RWPE2 (cell line): ENCODE results near the gene GRM4.

Experiments used
- ATAC-seq: fragments of 200-7000 bp; cut with Tn5 transposase; 3 replicates; pipeline ENCODE4 v1.9.1; 2021; ENCODE audit warnings: low read depth
- DNase-seq: peaks from one replicate; pipeline ENCODE4 v3.0.0-alpha.2; 2020; ENCODE audit warnings: low spot score
- H3K27ac ChIP-seq: fragments of 450-650 bp; 2 replicates; pipeline ENCODE4 v1.5.1; 2017; ENCODE audit warnings: mild to moderate bottlenecking; ENCODE audit not compliant: poor library complexity, severe bottlenecking
- H3K27me3 ChIP-seq: fragments of 250-450 bp; sonication (Bioruptor Pico); 2 replicates; pipeline ENCODE4 v1.5.1; 2021; ENCODE audit warnings: mild to moderate bottlenecking, moderate library complexity; ENCODE audit not compliant: insufficient read depth, poor library complexity, severe bottlenecking
- H3K36me3 ChIP-seq: fragments of 250-450 bp; sonication (Bioruptor Pico); 2 replicates; pipeline ENCODE4 v1.5.1; 2020; ENCODE audit warnings: low read depth, mild to moderate bottlenecking, moderate library complexity
- H3K4me1 ChIP-seq: fragments of 250-450 bp; sonication (Bioruptor Pico); 2 replicates; pipeline ENCODE4 v1.5.1; 2021; ENCODE audit warnings: mild to moderate bottlenecking, moderate library complexity; ENCODE audit not compliant: insufficient read depth, poor library complexity, severe bottlenecking
- H3K4me3 ChIP-seq: fragments of 250-450 bp; sonication (Bioruptor Pico); 2 replicates; pipeline ENCODE4 v1.5.1; 2021; ENCODE audit warnings: mild to moderate bottlenecking, moderate library complexity; ENCODE audit not compliant: severe bottlenecking
- H3K9me3 ChIP-seq: fragments of 250-450 bp; sonication (Bioruptor Pico); 2 replicates; pipeline ENCODE4 v1.5.1; 2021; ENCODE audit warnings: mild to moderate bottlenecking, moderate library complexity; ENCODE audit not compliant: severe bottlenecking
- CTCF ChIP-seq: fragments of 450-650 bp; IDR thresholded peaks from one replicate; pipeline ENCODE4 v1.5.1; 2017; ENCODE audit warnings: mild to moderate bottlenecking, moderate library complexity; ENCODE audit not compliant: poor library complexity, severe bottlenecking

Gene GRM4

GRCh38 chr6:34027939-34028441 lies 117.9 kb downstream of the GRM4 start:
- no peak for ATAC-seq
- Histone ChIP-seq H3K36me3 (no peaks in the 10 kb centered on the region), H3K27me3 (no peaks in the 10 kb centered on the region), H3K4me1 (no peaks in the 10 kb centered on the region), H3K27ac (no peak overlapping the region), H3K4me3 (no peak overlapping the region), H3K9me3 (no peaks in the 10 kb centered on the region)
- peak; percentile 37 for TF ChIP-seq CTCF
- no peak for DNase-seq

- no peak overlapping the region for H3K27ac ChIP-seq
- no peak overlapping the region for H3K4me3 ChIP-seq
- ATAC-seq (peak; percentile 57), DNase-seq (no peak)
- H3K36me3 ChIP-seq, result no peaks in the 10 kb centered on the region
- no peaks in the 10 kb centered on the region for H3K9me3 ChIP-seq
- peak; percentile 72 for TF ChIP-seq CTCF
- no peaks in the 10 kb centered on the region for H3K27me3 ChIP-seq
- no peaks in the 10 kb centered on the region for H3K4me1 ChIP-seq
These were observed 118.4 kb downstream of the GRM4 start for GRCh38 chr6:34027445-34027936.

GRCh38 chr6:34025861-34026260 lies 120.0 kb downstream of the GRM4 start:
- H3K4me1 ChIP-seq, result no peaks in the 10 kb centered on the region
- no peak for TF ChIP-seq CTCF
- H3K4me3 ChIP-seq, result no peak overlapping the region
- H3K27me3 ChIP-seq, result no peaks in the 10 kb centered on the region
- ATAC-seq (no peak), DNase-seq (no peak)
- H3K36me3 ChIP-seq, result no peaks in the 10 kb centered on the region
- H3K27ac ChIP-seq, result no peak overlapping the region
- no peaks in the 10 kb centered on the region for H3K9me3 ChIP-seq

GRCh38 chr6:34025112-34025807 lies 120.6 kb downstream of the GRM4 start:
- no peak for TF ChIP-seq CTCF
- Histone ChIP-seq H3K27ac (no peak overlapping the region), H3K4me3 (no peak overlapping the region), H3K27me3 (no peaks in the 10 kb centered on the region), H3K36me3 (no peaks in the 10 kb centered on the region), H3K4me1 (no peaks in the 10 kb centered on the region), H3K9me3 (no peaks in the 10 kb centered on the region)
- ATAC-seq, result no peak
- DNase-seq, result no peak

GRCh38 chr6:34022873-34023255 lies 123.0 kb downstream of the GRM4 start:
- Histone ChIP-seq H3K27me3 (no peaks in the 10 kb centered on the region), H3K27ac (no peak overlapping the region), H3K9me3 (no peaks in the 10 kb centered on the region), H3K4me1 (no peaks in the 10 kb centered on the region), H3K4me3 (no peak overlapping the region), H3K36me3 (no peaks in the 10 kb centered on the region)
- DNase-seq, result no peak
- no peak; the same call in 2 of the 3 replicates for ATAC-seq
- no peak for TF ChIP-seq CTCF
